Right atrium auricular region (tissue), 2 donors: Measurements from ENCODE around the gene ARHGAP12. TPM values are rescaled to one million over a fixed set of nuclear protein-coding genes. Genes with fewer than 3 reads are reported as not detected.
A peak's percentile ranks its signal among the peaks of the same experiment; 100 is the strongest.

Source experiments
- DNase-seq: peaks from one replicate; pipeline ENCODE4 v3.0.0-alpha.2; 2019; ENCODE audit warnings: low spot score
- H3K27ac ChIP-seq, 2 donors: fragments of 200-600 bp; sonication (generic); 1 replicate in 1 of 2; 2 replicates in 1 of 2; pipeline ENCODE4 v1.5.1; 2016 to 2019
- H3K27me3 ChIP-seq, 2 donors: fragments of 200-600 bp; sonication (generic); one replicate each; pipeline versions ENCODE4 v1.5.1 to v1.6.0; 2017 to 2019
- H3K36me3 ChIP-seq: fragments of 200-600 bp; sonication (generic); one replicate; pipeline ENCODE4 v1.5.1; 2016
- H3K4me1 ChIP-seq, 2 donors: fragments of 200-600 bp; sonication (generic); one replicate each; pipeline versions ENCODE4 v1.5.1 to v1.6.0; 2017 to 2019
- H3K4me3 ChIP-seq, 2 donors: fragments of 200-600 bp; sonication (generic); 1 replicate in 1 of 2; 2 replicates in 1 of 2; pipeline ENCODE4 v1.5.1; 2017 to 2019; ENCODE audit warnings: mild to moderate bottlenecking in 1 of 2, moderate library complexity in 1 of 2
- H3K9me3 ChIP-seq, 2 donors: fragments of 200-600 bp; sonication (generic); one replicate each; pipeline ENCODE4 v1.5.1; 2019
- total RNA-seq, 2 donors: library from RNA; depleted of rRNA; stranded (reverse); fragments of >200 nt; gene quantifications; one replicate each; pipeline ENCODE4 v1.1.0, GENCODE V29; 2016
- TF ChIP-seq, protein P1 (sequence below), 2 donors: fragments of 200-600 bp; sonication (generic); IDR thresholded peaks; one replicate each; pipeline ENCODE4 v1.5.1; 2019; ENCODE audit warnings: antibody characterized with exemption in 2 of 2

Gene ARHGAP12
- total RNA-seq, 2 donors from 2014 or later, result 20.8 to 24.1 TPM

DNA sequence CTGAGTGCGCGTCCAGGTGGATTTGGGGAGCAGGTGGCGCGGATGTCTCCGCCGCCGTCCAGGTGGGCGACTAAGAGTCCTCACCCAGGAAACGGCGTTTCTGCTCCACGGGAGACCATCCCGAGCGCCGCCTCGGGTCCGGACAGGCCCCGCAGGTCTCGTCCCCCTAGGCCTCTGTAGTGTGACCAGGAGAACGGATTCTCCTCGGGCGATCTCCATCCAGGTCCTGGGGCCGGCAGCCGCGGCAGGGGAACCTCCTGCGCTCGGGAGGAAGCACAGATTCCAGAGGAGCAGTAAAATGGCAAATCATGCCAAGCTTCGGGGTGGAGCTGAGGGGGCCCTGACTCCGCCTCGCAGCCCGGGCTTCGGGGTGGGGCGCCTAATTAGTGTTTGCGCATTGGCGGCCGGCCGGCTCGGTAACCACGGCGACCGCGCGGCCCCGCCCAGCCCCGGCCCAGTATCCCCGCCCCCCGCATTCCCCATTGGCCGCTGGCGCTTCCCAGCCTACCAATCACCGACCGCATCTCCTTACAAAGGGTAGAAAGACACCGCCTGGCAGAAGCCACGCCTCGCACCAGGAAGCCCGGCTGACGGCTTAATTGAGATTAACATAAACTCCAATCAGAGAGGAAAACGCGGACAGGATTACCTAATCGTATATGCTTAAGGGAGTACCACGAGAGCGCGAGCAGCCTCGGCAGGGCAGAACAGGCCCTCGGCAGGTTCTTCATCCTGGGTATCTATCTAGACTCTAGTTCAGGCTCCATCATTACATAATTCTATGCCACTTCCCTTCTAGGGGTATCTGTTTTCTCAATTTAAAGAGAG is 168.6 kb downstream of the ARHGAP12 start:
- Histone ChIP-seq H3K27me3 (no peaks in the 10 kb centered on the region), H3K9me3 (no peaks in the 10 kb centered on the region), H3K27ac (peak overlapping the region; percentile 98 to 99), H3K4me3 (peak overlapping the region; percentile 93 to 95), H3K4me1 (peaks cover 0 to 32% of the 10 kb centered on the region in 2 donors), H3K36me3 (no peaks in the 10 kb centered on the region)
- TF ChIP-seq, protein P1, sequence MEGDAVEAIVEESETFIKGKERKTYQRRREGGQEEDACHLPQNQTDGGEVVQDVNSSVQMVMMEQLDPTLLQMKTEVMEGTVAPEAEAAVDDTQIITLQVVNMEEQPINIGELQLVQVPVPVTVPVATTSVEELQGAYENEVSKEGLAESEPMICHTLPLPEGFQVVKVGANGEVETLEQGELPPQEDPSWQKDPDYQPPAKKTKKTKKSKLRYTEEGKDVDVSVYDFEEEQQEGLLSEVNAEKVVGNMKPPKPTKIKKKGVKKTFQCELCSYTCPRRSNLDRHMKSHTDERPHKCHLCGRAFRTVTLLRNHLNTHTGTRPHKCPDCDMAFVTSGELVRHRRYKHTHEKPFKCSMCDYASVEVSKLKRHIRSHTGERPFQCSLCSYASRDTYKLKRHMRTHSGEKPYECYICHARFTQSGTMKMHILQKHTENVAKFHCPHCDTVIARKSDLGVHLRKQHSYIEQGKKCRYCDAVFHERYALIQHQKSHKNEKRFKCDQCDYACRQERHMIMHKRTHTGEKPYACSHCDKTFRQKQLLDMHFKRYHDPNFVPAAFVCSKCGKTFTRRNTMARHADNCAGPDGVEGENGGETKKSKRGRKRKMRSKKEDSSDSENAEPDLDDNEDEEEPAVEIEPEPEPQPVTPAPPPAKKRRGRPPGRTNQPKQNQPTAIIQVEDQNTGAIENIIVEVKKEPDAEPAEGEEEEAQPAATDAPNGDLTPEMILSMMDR (IDR thresholded peaks at IDR 0.05), result no peak
- DNase-seq, result peak; percentile 99

DNA sequence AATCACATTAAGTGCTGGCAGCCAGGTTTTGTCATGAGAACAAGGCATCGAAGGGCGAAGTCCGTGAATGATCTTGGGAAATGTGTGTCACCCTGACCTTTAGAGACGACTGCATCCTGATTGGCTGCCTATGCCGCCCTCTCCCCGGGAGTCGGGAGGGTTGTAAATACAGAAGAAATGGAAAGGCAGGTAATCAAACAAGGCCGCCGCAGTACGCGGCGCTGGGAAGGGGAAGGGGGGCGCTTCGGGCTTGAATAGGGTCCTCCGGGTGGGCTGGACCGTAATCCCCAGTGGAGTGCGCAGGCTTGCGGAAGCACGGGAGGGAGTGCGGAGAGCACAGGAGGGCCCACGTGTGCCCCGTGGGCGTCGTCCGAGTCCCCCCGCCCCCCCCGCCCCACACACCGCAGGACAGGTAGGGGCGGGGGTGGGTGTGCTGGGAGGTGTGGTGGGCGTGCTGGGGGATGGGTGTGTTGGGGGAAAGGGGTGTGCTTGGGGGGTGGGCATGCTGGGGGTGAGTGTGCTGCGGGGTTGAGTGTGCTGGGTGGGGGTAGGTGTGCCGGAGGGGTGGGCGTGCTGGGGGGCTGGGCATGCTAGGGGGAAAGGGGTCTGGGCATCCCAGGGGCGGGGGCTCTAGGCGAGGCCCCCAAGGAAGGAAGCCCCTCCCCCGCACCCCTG is 169.4 kb downstream of the ARHGAP12 start:
- H3K9me3 ChIP-seq, result no peaks in the 10 kb centered on the region
- H3K27me3 ChIP-seq, result no peaks in the 10 kb centered on the region
- H3K36me3 ChIP-seq, result no peaks in the 10 kb centered on the region
- TF ChIP-seq, protein P1 (IDR thresholded peaks at IDR 0.05), result no peak
- peak overlapping the region; percentile 93 to 95 for H3K4me3 ChIP-seq
- peak; percentile 87 for DNase-seq
- H3K27ac ChIP-seq, result peak overlapping the region; percentile 98 to 99
- H3K4me1 ChIP-seq, result peaks cover 0 to 37% of the 10 kb centered on the region in 2 donors

DNA sequence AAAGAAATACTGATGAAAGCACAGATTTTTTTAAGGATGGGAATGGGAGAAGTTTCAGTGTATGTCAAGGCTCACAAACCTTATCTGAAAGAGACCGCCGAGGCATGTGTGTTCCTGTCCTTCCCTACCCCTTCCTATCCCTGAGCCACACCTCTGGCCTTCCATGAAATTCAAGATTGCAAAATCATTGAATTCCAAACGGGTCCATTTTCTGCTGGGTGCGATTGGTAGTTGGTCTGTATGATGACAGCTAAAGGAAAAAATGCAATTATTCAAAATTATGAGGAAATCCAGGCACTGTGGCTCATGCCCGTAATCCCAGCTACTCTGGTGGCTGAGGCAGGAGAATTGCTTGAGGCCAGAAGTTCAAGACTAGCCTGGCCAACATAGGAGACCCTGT is 170.1 kb downstream of the ARHGAP12 start:
- H3K4me3 ChIP-seq, result no peak overlapping the region
- peak; percentile 74 for DNase-seq
- TF ChIP-seq, protein P1 (IDR thresholded peaks at IDR 0.05), result no peak

GRCh38 chr10:31757831-31758230 is 170.8 kb downstream of the ARHGAP12 start:
- Histone ChIP-seq H3K27ac (peak overlapping the region; percentile 98 to 99), H3K27me3 (no peaks in the 10 kb centered on the region), H3K4me1 (peaks cover 0 to 37% of the 10 kb centered on the region in 2 donors), H3K36me3 (no peaks in the 10 kb centered on the region), H3K9me3 (no peaks in the 10 kb centered on the region), H3K4me3 (no peak overlapping the region)
- TF ChIP-seq, protein P1 (IDR thresholded peaks at IDR 0.05), result no peak
- no peak for DNase-seq

More for the DNA sequence above, 170.1 kb downstream of the ARHGAP12 start:
- H3K4me1 ChIP-seq, result peaks cover 0 to 37% of the 10 kb centered on the region in 2 donors
- H3K27me3 ChIP-seq, result no peaks in the 10 kb centered on the region
- H3K27ac ChIP-seq, result peak overlapping the region; percentile 98 to 99
- no peaks in the 10 kb centered on the region for H3K36me3 ChIP-seq
- H3K9me3 ChIP-seq, result no peaks in the 10 kb centered on the region

DNA sequence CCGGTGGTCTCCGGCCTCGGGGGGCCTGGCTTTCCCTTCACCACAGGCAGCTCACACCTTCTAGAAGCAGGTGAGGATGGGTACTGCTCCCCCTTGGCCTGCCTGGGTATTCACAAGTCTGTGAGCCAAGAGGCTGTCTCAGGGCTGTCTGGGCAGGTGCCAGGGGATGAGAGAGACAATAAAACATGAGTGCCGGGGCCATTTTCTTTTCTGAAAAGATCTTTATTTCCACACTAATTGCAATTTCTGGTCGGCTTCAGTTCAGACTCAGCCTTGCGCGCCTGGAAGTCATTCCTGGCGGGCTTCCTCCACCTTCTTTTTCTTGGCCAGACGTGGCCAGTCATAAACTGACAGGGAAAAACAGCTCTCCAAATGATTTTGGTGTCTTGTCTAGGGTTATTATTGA is 171.2 kb downstream of the ARHGAP12 start:
- Histone ChIP-seq H3K27me3 (no peaks in the 10 kb centered on the region), H3K9me3 (no peaks in the 10 kb centered on the region), H3K4me1 (peaks cover 0 to 37% of the 10 kb centered on the region in 2 donors), H3K4me3 (no peak overlapping the region), H3K27ac (peak overlapping the region; percentile 98 to 99), H3K36me3 (no peaks in the 10 kb centered on the region)
- DNase-seq, result no peak
- TF ChIP-seq, protein P1 (IDR thresholded peaks at IDR 0.05), result no peak
